SW480 (cell line): Measurements from ENCODE around the gene RIC1.
"Not testable (repeated sequence)": the region's sequence is repeated elsewhere in the genome, so short reads cannot be mapped to it uniquely, and the experiment has no call there.

Source experiments
- DNase-seq: peaks from one replicate; pipeline ENCODE4 v3.0.0-alpha.2; 2016; ENCODE audit warnings: low spot score

The RIC1 gene

DNA sequence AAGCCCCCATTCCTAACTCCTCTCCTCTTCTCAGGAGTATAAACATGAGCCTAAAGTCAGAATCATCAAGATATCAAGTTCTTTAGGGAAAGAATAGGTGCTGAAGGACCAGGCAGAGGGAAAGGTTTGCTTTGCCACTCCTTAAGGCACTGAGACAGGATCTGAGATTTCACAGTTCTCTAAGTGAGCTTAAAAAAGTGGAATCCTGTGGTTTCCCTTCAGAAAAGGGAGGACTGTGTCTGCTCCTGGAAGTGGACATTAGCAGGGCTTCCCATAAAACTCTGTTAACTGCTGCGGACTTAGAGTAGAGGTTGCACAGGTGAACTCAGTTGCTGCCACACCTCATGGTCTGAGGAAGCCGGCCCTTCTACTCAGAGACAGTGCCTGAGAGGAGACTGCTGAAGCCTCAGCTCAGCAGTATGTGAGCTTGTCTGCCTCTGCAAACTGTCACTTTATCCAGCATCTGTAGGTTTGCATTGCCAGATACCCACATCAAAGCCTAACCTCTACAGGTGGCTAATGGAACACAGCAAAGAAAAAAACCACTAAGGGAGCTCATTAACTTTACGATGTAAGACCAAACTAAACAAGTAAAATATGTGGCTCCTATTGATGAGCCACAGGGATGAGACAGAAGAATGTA lies 42.9 kb downstream of the RIC1 start:
- DNase-seq, result peak; percentile 95

- DNase-seq, result not testable (repeated sequence)
These were observed 46.1 kb downstream of the RIC1 start for GRCh38 chr9:5675046-5675445.

DNA sequence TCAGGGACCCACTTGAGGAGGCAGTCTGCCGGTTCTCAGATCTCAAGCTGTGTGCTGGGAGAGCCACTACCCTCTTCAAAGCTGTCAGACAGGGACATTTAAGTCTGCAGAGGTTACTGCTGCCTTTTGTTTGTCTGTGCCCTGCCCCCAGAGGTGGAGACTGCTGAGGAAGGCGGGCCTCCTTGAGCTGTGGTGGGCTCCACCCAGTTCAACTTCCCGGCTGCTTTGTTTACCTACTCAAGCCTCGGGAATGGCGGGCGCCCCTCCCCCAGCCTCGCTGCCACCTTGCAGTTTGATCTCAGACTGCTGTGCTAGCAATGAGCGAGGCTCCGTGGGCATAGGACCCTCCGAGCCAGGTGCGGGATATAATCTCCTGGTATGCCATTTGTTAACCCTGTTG lies 54.7 kb downstream of the RIC1 start:
- not testable (repeated sequence) for DNase-seq

DNA sequence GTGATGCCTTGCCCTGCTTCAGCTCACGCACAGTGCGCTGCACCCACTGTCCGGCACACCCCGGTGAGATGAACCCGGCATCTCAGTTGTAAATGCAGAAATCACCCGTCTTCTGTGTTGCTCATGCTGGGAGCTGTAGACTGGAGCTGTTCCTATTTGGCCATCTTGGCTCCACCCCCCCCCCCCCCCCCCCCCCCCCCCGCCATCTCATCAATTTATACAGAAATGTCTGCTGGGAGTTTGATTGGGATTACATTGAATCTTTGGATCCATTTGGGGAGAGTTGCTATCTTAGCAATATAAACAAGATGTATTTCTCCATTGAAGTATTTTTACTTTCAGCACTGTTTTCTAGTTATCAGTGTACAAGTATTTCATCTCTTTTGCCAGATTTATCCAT lies 55.2 kb downstream of the RIC1 start:
- DNase-seq, result no peak

GRCh38 chr9:5688109-5688508 lies 59.2 kb downstream of the RIC1 start:
- no peak for DNase-seq

DNA sequence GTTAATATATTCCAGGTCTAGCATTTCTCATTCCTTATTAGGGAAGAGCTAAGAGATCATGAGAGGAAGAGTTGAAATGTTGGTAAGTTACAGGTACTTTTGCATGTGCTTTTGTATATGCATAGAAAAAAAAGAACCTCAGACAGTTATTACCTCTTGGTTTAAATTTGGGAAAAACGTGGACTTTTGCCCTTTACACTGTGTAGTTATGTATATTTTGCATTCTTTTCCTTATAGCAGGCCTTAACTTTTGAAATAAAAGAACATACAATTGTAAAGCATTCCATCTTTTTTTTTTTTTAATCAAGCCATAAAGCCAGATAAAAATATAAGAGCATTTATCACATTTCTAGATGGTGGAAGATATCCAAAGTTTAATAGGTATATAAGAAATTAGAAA lies 61.4 kb downstream of the RIC1 start:
- DNase-seq, result no peak

DNA sequence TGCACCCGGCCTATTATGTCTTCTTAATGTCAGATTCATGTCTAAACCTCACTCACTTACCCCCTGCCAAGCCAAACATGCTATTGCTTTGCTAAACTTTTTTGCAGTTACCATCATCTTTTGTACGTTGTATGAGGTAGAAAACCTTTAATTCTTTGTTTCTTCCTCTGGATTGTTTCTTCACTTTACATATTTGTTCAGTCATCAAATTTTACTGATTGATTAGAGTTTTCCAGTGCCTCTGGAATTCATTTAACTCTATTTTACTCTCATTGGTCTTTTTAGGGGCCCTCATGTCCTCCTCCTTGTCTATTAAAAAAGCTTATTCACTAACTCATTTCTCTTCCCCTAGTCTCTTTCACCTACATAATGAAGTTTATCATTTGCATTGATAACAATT lies 67.0 kb downstream of the RIC1 start:
- DNase-seq, result no peak

- no peak for DNase-seq
These were observed 68.0 kb downstream of the RIC1 start for GRCh38 chr9:5696884-5697283.

GRCh38 chr9:5698004-5698403 lies 69.1 kb downstream of the RIC1 start:
- DNase-seq, result no peak

DNA sequence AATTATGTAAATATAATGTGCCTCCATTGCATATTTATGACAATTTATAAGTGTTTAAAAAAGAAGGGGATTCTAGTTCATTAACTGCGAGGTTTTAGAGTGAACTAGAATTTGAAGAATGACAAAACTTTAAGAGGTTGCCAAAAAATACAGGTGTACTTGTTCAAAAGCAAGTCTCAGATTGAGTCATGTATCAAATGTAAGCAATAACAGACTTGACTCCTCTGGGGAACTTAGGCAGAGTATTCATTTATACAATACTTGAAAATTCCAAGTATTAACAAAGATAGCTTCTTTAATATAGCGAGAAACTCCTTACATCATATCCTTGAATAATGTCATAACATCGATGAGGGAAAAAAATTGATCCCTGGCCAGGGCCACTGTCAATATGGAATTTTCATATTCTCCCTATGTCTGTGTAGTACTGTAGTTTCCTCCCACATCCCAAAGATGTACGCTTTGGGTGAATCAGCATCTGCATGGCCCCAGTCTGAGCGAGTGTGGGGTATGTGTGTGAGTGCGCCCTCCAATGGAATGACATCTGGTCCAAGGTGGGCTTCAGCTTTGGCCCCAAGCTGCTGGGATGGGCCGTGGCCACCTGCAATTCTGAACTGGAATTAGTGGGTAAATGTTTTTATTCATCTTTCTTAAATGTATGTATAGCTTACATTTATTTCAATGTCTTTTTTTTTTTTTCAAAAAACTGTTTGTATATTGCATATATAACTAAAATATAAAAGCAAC lies 70.1 kb downstream of the RIC1 start:
- DNase-seq, result no peak

- DNase-seq, result no peak
These were observed 79.5 kb downstream of the RIC1 start for GRCh38 chr9:5708414-5708813.

DNA sequence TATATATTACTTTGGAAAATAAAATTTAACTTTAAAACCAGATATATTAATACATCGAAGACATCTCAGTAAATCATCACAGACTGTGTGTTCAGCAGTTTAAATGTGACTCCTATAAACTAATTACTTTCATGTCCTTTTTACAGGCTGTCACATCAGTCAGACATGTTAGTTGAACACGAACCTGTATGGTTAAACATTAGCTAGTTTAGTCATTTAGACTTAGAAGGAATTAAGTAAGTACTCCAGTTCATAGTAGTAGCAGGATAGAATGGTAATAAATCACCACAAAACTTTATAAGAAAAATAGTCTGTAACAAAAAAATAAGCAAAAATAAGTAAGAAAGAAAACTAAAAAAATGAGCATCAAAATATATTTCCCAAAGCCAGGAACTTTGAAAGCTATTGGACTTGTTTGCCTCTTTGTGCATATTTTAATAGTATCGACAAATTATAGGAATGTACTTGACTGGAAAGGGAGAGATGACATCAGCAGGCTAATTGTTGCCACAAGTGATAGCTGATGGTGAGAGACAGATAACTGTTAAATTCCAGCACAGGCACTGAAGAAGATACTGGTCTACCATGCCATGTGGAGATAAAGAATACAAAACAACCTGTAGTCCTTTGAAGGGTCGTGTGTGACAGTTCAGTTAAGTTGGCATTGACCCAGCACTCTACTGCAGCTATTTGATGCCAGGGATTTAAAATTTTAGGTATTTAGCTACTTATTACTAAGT lies 83.9 kb downstream of the RIC1 start:
- DNase-seq, result no peak

DNA sequence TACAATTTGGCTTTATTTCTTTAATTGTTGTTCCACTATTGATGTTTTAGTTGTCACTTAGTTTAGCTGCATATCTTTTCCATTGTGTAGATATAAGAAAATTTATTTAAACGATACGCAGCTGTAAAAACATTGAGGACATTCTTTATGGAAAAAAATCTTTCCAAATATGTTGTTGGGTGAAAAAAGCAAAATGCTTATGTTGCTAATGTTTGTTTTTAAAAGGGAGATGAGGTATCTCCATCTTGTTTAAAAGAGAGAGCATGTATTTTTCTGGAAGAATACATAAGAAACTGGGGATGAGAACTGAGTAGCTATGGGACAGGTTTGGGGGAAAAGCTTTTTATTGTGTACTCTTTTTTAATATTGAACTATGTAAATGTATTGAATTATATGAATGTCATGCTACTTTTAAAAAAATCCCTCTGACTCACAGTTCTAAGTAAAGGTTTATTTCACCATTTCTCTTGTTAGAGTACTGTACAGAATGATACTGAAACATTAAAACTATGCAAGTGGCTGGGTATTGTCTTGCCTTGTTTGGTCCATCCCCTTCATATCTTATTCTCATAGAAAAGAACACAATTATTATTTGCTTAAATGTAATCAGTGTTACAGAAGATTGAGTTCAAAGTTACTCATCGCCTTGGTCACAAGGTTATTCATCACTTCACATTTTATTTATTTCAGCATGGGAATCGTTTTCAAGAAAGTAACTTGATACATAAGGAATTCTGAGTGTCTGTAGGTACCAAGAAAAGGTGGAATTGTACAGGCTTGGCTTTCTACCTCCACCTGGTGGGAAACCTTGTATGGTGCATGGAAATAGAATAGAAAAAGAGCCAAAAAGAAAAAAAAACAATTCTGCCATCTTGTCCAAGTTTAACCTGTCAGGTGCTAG lies 85.8 kb downstream of the RIC1 start:
- peak; percentile 15 for DNase-seq

- no peak for DNase-seq
These were observed 86.7 kb downstream of the RIC1 start for GRCh38 chr9:5715548-5716127.

DNA sequence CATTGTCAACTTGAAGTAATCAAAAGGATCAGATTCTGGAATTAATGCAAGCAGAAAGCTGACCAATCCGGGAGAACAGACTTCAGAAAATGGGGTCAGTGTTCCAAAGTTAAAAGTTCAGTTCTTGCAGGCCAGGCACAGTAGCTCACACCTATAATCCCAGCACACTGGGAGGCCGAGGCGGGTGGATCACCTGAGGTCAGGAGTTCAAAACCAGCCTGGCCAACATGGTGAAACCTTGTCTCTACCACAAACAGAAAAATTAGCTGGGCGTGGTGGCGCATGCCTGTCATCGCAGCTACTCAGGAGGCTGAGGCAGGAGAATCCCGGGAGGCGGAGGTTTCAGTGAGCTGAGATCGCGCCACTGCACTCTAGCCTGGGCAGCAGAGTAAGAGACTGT lies 88.5 kb downstream of the RIC1 start:
- not testable (repeated sequence) for DNase-seq

DNA sequence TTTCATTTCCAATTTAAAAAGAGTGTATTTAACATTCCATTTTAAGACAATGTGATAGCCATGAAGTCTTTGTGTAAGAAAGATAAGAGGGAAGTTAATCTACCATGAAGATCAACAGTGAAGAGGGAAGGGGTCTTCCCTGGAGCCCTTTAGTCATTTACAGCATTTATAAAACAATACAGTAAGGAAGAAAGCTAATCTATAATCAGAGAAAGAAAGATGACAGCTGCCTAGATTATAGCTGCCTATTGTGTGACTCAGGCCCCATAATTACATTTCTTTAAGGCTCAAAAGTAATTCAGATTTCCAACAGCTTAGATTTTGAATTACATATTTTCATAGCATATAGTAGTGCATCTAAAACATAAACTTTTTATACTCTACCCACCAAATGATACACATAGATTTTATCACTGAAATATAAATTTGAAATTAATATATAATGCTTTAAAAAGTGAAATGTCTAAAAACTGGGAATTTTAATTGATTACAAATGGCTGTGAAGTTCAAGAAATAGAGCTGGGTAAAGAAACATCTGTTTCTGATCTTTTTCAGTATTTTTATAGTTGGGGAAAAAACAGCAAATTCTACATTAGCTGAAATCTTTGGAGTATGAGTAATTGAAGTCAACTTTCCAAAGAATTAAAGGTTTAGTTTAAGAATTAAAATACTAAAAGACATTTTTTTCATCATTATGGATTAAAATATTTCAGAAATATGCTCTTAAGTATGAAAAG lies 89.6 kb downstream of the RIC1 start:
- DNase-seq, result no peak

DNA sequence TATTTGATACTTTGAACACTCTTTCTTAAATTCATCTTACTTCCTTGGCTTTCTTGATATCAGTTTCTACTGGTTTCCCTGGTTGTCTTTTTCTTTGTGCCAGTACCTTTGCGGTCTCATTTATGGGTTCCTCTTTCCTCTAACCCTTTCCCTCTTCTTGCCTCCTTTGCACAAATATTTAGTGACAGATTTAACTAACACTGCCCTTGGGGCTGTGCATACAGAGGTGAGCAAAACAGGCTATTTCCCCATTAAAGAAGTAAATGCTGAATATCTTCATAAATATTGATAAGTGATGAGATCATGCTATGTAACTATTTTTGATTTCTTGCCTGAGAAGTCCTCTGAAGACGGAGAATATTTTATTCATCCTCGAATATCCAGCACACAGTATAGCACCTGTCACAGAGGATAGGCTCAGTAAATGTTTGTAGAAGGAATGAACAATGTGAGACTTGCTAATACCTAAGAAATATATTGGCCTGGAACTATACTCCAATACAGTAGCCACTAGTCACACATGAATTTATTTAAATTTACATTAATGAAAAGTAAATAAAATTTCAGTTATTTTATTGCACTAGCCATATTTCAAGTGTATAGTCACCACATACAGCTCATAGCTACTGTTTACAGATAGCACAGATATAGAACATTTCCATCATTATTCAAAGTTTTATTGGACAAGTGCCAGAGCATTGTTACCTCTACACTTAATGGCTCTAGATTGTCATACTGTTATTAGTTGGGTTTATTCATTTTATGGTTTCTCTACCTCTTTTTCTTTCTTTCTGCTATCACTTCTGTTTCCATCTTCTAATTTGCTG lies 90.4 kb downstream of the RIC1 start:
- DNase-seq, result no peak

DNA sequence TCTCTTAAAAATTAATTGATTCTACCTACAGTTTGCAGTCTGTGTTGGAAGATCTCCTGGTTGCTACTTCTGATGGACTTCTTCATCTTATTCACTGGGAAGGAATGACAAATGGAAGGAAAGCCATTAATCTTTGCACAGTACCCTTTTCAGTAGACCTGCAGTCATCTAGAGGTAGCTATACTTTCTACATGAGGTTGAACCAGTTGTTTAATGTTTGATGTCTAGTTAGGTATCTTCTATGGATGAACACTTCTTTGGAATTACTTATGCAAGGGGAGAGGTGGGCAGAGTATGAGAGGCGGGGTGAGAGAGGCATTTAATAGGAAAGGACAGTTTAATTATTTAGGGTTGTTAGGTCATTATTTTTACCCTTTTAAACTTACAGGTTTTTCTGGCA lies 91.2 kb downstream of the RIC1 start:
- no peak for DNase-seq

DNA sequence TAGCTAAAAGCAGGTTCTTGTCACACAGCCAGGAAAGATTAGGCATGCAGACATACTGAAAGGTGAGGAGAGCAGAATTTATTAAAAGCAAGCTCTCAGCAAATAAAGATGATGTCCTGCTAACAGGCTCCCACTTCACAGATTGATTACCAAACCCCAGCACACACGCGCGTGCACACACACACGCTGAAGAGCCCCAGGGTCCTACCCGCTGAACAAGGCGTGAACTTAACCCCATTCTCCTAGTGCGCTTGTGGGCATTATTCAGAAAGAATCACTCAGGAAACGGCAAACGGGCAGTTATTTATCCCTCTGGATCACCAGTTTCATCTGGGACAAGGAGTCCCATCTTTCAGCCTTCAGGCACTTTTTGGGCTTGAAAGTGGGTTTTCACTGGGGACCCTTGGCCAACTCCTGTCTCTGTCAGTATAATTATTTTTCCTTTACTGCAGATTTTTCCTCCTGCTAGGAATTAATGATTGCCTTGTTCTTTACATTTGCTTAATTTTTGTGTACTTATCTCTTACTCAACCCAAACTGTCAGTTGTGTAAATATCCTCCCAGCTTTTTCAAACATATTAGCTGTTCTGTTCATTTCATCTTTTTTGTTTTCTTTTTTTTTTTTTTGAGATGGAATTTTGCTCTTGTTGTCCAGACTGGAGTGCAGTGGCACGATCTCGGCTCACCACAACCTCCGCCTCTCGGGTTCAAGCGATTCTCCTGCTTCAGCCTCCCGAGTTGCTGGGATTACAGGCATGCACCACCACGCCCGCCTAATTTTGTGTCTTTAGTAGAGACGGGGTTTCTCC lies 92.6 kb downstream of the RIC1 start:
- no peak for DNase-seq
